HepG2 (cell line): ENCODE data around the gene C17orf58. TPM values are rescaled to one million over a fixed set of nuclear protein-coding genes. Genes with fewer than 3 reads are reported as not detected.

Source experiments
- DNMT1 ChIP-seq: sonication (generic); formaldehyde crosslinking; IDR thresholded peaks from 2 replicates; pipeline ENCODE4 v1.5.1; 2020; ENCODE audit warnings: mild to moderate bottlenecking, missing genetic modification reagents
- GTF2F1 ChIP-seq: fragments of 150-350 bp; IDR thresholded peaks from 2 replicates; pipeline ENCODE4 v1.6.1; 2014; ENCODE audit warnings: low read length
- LCORL ChIP-seq, 2 experiments: fragments of 450-650 bp in 1 of 2; sonication (generic) in 1 of 2; formaldehyde crosslinking in 1 of 2; IDR thresholded peaks; 2 replicates each; pipeline versions ENCODE4 v1.5.0 to v1.6.1; 2017 to 2020; ENCODE audit warnings: antibody characterized with exemption in 1 of 2, missing genetic modification reagents in 1 of 2
- SP2 ChIP-seq: sonication (generic); formaldehyde crosslinking; IDR thresholded peaks from 2 replicates; pipeline ENCODE4 v1.5.1; 2020; ENCODE audit warnings: mild to moderate bottlenecking, missing genetic modification reagents
- SP5 ChIP-seq: IDR thresholded peaks from 2 replicates; pipeline ENCODE4 v1.6.1; 2016; ENCODE audit warnings: low read depth, borderline replicate concordance
- TARDBP ChIP-seq: sonication (generic); formaldehyde crosslinking; IDR thresholded peaks from 2 replicates; pipeline ENCODE4 v1.8.0; 2022; ENCODE audit warnings: mild to moderate bottlenecking, missing genetic modification reagents
- ZBTB21 ChIP-seq: sonication (generic); formaldehyde crosslinking; IDR thresholded peaks from 2 replicates; pipeline ENCODE4 v1.4.0; 2020; ENCODE audit warnings: missing genetic modification reagents
- ZKSCAN5 ChIP-seq: sonication (generic); formaldehyde crosslinking; IDR thresholded peaks from 2 replicates; pipeline ENCODE4 v1.5.1; 2020; ENCODE audit warnings: mild to moderate bottlenecking, missing genetic modification reagents
- polyA plus RNA-seq, 8 experiments: library from polyadenylated mRNA; depleted of rRNA in 3 of 8; stranded (reverse) in 7 of 8; unstranded in 1 of 8; fragments of >200 nt; fragmentation: Illumina TruSeq in 4 of 8; extraction: Trizol in 4 of 8; gene quantifications; 2 replicates each; pipeline versions ENCODE4 v1.2.1 to v1.2.3, GENCODE V29; 2011 to 2016; ENCODE audit warnings: low read depth in 4 of 8, missing spikeins in 1 of 8, mixed read lengths in 1 of 8; ENCODE audit not compliant: insufficient read depth in 1 of 8
- total RNA-seq, 5 experiments: library from RNA; depleted of rRNA; stranded (reverse); fragments of >200 nt; fragmentation: Illumina TruSeq; extraction: Trizol; gene quantifications; 2 replicates each; pipeline ENCODE4 v1.2.3, GENCODE V29; 2016; ENCODE audit warnings: low read depth in 1 of 5
- TF ChIP-seq, protein P1 (sequence below): sonication (generic); formaldehyde crosslinking; IDR thresholded peaks from 2 replicates; pipeline ENCODE4 v1.5.0; 2020; ENCODE audit warnings: mild to moderate bottlenecking, missing genetic modification reagents, borderline replicate concordance
- TF ChIP-seq, protein P2 (sequence below): sonication (generic); formaldehyde crosslinking; IDR thresholded peaks from 2 replicates; pipeline ENCODE4 v1.4.0; 2020; ENCODE audit warnings: low read depth, mild to moderate bottlenecking, missing genetic modification reagents
- TF ChIP-seq, protein P3 (sequence below): sonication (generic); formaldehyde crosslinking; IDR thresholded peaks from 2 replicates; pipeline ENCODE4 v1.5.0; 2020; ENCODE audit warnings: mild to moderate bottlenecking, low read depth, missing genetic modification reagents, borderline replicate concordance
- TF ChIP-seq, protein P4 (sequence below): sonication (generic); formaldehyde crosslinking; IDR thresholded peaks from 2 replicates; pipeline ENCODE4 v1.5.1; 2020; ENCODE audit warnings: mild to moderate bottlenecking, missing genetic modification reagents, moderate library complexity
- TF ChIP-seq, protein P5 (sequence below): sonication (generic); formaldehyde crosslinking; IDR thresholded peaks from 2 replicates; pipeline ENCODE4 v1.5.0; 2020; ENCODE audit warnings: missing genetic modification reagents

Gene C17orf58
- total and polyA plus RNA-seq, 2 of the 13 experiments (the other 11 are each of a cell fraction or from before 2014, with no cell fraction given) = 15.6 to 15.8 TPM

DNA sequence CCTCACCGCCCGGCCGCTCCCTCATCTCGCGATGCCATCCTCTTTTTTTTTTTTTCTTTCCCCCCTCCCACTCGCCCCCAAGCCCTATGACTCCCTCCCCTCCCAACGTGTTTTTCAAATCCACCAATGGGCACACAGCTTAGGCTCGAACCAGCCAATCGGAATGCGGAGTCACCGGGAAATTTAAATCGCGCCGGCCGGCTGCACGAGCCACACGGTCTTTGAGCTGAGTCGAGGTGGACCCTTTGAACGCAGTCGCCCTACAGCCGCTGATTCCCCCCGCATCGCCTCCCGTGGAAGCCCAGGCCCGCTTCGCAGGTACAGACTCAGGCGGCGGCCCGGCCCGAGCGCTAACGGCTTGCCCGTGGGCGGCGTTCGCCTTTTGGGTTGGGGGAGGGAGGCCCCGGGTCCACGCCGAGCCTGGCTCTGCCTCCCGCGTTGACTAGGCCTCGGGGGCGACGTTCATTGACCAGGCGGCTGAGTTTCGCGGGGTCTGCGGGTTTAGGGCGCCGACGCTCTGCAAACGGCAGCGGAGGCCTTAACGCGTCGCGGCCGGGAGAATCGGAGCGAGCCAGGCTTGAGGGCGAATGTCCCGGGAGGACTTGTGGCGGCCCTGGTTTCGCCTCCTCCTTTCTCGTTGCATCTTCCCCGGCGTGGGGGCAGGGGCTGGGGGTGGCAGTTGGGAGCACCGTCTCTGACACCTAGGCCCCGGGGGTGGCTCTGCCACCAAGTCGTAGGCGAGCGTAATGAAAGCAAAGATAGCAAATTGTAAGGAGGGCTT is 39.4 kb upstream of the C17orf58 start, which contains the start of gene KPNA2 (continued):
- TF ChIP-seq, protein P1, sequence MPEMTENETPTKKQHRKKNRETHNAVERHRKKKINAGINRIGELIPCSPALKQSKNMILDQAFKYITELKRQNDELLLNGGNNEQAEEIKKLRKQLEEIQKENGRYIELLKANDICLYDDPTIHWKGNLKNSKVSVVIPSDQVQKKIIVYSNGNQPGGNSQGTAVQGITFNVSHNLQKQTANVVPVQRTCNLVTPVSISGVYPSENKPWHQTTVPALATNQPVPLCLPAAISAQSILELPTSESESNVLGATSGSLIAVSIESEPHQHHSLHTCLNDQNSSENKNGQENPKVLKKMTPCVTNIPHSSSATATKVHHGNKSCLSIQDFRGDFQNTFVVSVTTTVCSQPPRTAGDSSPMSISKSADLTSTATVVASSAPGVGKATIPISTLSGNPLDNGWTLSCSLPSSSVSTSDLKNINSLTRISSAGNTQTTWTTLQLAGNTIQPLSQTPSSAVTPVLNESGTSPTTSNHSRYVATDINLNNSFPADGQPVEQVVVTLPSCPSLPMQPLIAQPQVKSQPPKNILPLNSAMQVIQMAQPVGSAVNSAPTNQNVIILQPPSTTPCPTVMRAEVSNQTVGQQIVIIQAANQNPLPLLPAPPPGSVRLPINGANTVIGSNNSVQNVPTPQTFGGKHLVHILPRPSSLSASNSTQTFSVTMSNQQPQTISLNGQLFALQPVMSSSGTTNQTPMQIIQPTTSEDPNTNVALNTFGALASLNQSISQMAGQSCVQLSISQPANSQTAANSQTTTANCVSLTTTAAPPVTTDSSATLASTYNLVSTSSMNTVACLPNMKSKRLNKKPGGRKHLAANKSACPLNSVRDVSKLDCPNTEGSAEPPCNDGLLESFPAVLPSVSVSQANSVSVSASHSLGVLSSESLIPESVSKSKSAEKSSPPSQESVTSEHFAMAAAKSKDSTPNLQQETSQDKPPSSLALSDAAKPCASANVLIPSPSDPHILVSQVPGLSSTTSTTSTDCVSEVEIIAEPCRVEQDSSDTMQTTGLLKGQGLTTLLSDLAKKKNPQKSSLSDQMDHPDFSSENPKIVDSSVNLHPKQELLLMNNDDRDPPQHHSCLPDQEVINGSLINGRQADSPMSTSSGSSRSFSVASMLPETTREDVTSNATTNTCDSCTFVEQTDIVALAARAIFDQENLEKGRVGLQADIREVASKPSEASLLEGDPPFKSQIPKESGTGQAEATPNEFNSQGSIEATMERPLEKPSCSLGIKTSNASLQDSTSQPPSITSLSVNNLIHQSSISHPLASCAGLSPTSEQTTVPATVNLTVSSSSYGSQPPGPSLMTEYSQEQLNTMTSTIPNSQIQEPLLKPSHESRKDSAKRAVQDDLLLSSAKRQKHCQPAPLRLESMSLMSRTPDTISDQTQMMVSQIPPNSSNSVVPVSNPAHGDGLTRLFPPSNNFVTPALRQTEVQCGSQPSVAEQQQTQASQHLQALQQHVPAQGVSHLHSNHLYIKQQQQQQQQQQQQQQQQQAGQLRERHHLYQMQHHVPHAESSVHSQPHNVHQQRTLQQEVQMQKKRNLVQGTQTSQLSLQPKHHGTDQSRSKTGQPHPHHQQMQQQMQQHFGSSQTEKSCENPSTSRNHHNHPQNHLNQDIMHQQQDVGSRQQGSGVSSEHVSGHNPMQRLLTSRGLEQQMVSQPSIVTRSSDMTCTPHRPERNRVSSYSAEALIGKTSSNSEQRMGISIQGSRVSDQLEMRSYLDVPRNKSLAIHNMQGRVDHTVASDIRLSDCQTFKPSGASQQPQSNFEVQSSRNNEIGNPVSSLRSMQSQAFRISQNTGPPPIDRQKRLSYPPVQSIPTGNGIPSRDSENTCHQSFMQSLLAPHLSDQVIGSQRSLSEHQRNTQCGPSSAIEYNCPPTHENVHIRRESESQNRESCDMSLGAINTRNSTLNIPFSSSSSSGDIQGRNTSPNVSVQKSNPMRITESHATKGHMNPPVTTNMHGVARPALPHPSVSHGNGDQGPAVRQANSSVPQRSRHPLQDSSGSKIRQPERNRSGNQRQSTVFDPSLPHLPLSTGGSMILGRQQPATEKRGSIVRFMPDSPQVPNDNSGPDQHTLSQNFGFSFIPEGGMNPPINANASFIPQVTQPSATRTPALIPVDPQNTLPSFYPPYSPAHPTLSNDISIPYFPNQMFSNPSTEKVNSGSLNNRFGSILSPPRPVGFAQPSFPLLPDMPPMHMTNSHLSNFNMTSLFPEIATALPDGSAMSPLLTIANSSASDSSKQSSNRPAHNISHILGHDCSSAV = peak; percentile 59; the same call in 1 of the 2 replicates
- peak; percentile 64; the same call in 1 of the 2 replicates for TF ChIP-seq SP2 (CRISPR knock-in tag)
- TF ChIP-seq, protein P2, sequence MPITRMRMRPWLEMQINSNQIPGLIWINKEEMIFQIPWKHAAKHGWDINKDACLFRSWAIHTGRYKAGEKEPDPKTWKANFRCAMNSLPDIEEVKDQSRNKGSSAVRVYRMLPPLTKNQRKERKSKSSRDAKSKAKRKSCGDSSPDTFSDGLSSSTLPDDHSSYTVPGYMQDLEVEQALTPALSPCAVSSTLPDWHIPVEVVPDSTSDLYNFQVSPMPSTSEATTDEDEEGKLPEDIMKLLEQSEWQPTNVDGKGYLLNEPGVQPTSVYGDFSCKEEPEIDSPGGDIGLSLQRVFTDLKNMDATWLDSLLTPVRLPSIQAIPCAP (CRISPR knock-in tag) = peak; percentile 79; the same call in 1 of the 2 replicates
- 0 out of 2 replicates have a peak, but pooled peaks have one; percentile 47 for TF ChIP-seq LCORL (IDR thresholded peaks at IDR 0.05)
- TF ChIP-seq LCORL (CRISPR knock-in tag; IDR thresholded peaks at IDR 0.05) = peak; percentile 87
- TF ChIP-seq SP5 = 0 out of 2 replicates have a peak, but pooled peaks have one; percentile 5
- TF ChIP-seq, protein P3, sequence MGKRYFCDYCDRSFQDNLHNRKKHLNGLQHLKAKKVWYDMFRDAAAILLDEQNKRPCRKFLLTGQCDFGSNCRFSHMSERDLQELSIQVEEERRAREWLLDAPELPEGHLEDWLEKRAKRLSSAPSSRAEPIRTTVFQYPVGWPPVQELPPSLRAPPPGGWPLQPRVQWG (CRISPR knock-in tag) = no peak
- TF ChIP-seq ZBTB21 (CRISPR knock-in tag) = 0 out of 2 replicates have a peak, but pooled peaks have one; percentile 13
- TF ChIP-seq TARDBP (CRISPR knock-in tag) = peak; percentile 87
- TF ChIP-seq, protein P4, sequence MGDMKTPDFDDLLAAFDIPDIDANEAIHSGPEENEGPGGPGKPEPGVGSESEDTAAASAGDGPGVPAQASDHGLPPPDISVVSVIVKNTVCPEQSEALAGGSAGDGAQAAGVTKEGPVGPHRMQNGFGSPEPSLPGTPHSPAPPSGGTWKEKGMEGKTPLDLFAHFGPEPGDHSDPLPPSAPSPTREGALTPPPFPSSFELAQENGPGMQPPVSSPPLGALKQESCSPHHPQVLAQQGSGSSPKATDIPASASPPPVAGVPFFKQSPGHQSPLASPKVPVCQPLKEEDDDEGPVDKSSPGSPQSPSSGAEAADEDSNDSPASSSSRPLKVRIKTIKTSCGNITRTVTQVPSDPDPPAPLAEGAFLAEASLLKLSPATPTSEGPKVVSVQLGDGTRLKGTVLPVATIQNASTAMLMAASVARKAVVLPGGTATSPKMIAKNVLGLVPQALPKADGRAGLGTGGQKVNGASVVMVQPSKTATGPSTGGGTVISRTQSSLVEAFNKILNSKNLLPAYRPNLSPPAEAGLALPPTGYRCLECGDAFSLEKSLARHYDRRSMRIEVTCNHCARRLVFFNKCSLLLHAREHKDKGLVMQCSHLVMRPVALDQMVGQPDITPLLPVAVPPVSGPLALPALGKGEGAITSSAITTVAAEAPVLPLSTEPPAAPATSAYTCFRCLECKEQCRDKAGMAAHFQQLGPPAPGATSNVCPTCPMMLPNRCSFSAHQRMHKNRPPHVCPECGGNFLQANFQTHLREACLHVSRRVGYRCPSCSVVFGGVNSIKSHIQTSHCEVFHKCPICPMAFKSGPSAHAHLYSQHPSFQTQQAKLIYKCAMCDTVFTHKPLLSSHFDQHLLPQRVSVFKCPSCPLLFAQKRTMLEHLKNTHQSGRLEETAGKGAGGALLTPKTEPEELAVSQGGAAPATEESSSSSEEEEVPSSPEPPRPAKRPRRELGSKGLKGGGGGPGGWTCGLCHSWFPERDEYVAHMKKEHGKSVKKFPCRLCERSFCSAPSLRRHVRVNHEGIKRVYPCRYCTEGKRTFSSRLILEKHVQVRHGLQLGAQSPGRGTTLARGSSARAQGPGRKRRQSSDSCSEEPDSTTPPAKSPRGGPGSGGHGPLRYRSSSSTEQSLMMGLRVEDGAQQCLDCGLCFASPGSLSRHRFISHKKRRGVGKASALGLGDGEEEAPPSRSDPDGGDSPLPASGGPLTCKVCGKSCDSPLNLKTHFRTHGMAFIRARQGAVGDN = peak; percentile 96
- peak; percentile 80; the same call in 1 of the 2 replicates for TF ChIP-seq GTF2F1
- TF ChIP-seq DNMT1 = no peak
- TF ChIP-seq, protein P5, sequence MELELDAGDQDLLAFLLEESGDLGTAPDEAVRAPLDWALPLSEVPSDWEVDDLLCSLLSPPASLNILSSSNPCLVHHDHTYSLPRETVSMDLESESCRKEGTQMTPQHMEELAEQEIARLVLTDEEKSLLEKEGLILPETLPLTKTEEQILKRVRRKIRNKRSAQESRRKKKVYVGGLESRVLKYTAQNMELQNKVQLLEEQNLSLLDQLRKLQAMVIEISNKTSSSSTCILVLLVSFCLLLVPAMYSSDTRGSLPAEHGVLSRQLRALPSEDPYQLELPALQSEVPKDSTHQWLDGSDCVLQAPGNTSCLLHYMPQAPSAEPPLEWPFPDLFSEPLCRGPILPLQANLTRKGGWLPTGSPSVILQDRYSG (CRISPR knock-in tag) = peak; percentile 55; the same call in 1 of the 2 replicates
- no peak for TF ChIP-seq ZKSCAN5 (CRISPR knock-in tag)
